BLaER1 (cell line): ENCODE results near the gene ADAMTS13.

Experiments
- H3K27ac ChIP-seq: shearing (Covaris generic); formaldehyde crosslinking; 2 replicates; pipeline ENCODE4 v1.8.1; 2022
- H3K27me3 ChIP-seq: shearing (Covaris generic); formaldehyde crosslinking; 2 replicates; pipeline ENCODE4 v1.8.1; 2022
- H3K36me3 ChIP-seq: shearing (Covaris generic); formaldehyde crosslinking; 2 replicates; pipeline ENCODE4 v1.8.1; 2022
- H3K4me1 ChIP-seq: shearing (Covaris generic); formaldehyde crosslinking; 2 replicates; pipeline ENCODE4 v1.8.1; 2022
- H3K4me2 ChIP-seq: shearing (Covaris generic); formaldehyde crosslinking; 2 replicates; pipeline ENCODE4 v1.8.1; 2022
- H3K4me3 ChIP-seq: shearing (Covaris generic); formaldehyde crosslinking; 2 replicates; pipeline ENCODE4 v1.8.1; 2022
- H3K9ac ChIP-seq: shearing (Covaris generic); formaldehyde crosslinking; 2 replicates; pipeline ENCODE4 v1.8.1; 2022
- H3K9me3 ChIP-seq: shearing (Covaris generic); formaldehyde crosslinking; 2 replicates; pipeline ENCODE4 v1.8.1; 2022
- H4K20me1 ChIP-seq: shearing (Covaris generic); formaldehyde crosslinking; 2 replicates; pipeline ENCODE4 v1.8.1; 2022
- Cebpa-rat ChIP-seq: shearing (Covaris generic); IDR thresholded peaks from 2 replicates; pipeline ENCODE4 v1.8.1; 2022

Gene ADAMTS13

DNA sequence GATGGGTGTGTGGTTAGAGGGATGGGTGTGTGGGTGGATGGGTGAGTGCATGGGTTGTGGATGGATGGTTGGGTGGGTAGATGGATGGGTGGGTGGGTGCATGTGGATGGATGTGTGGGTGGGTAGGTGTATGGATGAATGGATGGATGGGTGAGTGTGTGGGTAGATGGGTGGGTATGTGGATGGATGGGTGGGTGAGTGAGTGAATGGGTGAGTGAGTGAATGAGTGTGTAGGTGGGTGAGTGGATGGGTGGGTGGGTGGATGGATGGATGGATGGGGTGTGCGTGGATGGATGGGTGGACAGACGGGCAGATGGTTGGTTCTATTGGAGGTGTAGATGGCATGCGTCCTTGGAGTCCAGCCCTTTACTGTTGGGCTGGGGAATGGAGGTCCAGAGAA lies 28.8 kb upstream of the ADAMTS13 start:
- Histone ChIP-seq H3K9me3 (peaks cover 5% of the 10 kb centered on the region; the same call in 1 of the 2 replicates), H3K27ac (no peak overlapping the region), H3K4me2 (no peak overlapping the region), H3K9ac (no peak overlapping the region), H3K36me3 (no peaks in the 10 kb centered on the region), H3K27me3 (no peaks in the 10 kb centered on the region), H3K4me1 (peaks cover 17% of the 10 kb centered on the region; the same call in 1 of the 2 replicates), H4K20me1 (no peaks in the 10 kb centered on the region), H3K4me3 (no peak overlapping the region)
- TF ChIP-seq Cebpa-rat: no peak

GRCh38 chr9:133394687-133395271 lies 27.4 kb upstream of the ADAMTS13 start:
- peaks cover 5% of the 10 kb centered on the region; the same call in 1 of the 2 replicates for H3K9me3 ChIP-seq
- TF ChIP-seq Cebpa-rat: no peak

GRCh38 chr9:133396952-133397351 lies 25.2 kb upstream of the ADAMTS13 start:
- peaks cover 18% of the 10 kb centered on the region for H3K36me3 ChIP-seq
- peaks cover 17% of the 10 kb centered on the region; the same call in 1 of the 2 replicates for H3K4me1 ChIP-seq
- H3K27ac ChIP-seq: no peak overlapping the region
- no peaks in the 10 kb centered on the region; the same call in 1 of the 2 replicates for H3K9me3 ChIP-seq
- no peak overlapping the region for H3K4me3 ChIP-seq
- no peak overlapping the region for H3K9ac ChIP-seq
- 0 out of 2 replicates have a peak, but pooled peaks cover 7% of the 10 kb centered on the region for H4K20me1 ChIP-seq
- H3K4me2 ChIP-seq: no peak overlapping the region
- no peaks in the 10 kb centered on the region for H3K27me3 ChIP-seq
- no peak for TF ChIP-seq Cebpa-rat

More at GRCh38 chr9:133394687-133395271, 27.4 kb upstream of the ADAMTS13 start:
- Histone ChIP-seq H3K9ac (no peak overlapping the region), H3K36me3 (no peaks in the 10 kb centered on the region; the same call in 1 of the 2 replicates), H3K27me3 (no peaks in the 10 kb centered on the region), H3K4me1 (peaks cover 17% of the 10 kb centered on the region; the same call in 1 of the 2 replicates), H3K27ac (no peak overlapping the region), H4K20me1 (no peaks in the 10 kb centered on the region), H3K4me3 (no peak overlapping the region), H3K4me2 (no peak overlapping the region)

DNA sequence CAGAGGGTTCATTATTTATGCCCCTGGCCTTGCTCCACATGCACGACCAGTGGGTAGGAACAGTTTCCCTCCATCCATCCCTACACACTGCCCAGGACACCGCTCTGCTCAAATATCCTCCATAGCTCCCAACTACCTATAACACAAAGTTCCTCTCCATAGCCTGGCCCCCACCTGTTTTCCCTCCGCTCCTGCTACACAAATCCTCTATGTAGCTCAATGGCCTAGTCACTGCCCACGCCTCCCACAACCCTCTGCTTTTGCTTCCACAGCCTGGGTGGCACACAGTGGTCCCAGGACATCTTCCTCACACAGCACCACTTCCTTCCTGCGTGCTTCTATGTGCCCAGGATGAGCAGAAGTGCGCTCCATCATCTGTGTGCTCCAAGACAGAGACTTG lies 24.8 kb upstream of the ADAMTS13 start:
- peaks cover 11% of the 10 kb centered on the region; the same call in 1 of the 2 replicates for H4K20me1 ChIP-seq
- peaks cover 17% of the 10 kb centered on the region; the same call in 1 of the 2 replicates for H3K4me1 ChIP-seq
- peaks cover 22% of the 10 kb centered on the region for H3K36me3 ChIP-seq
- no peak overlapping the region for H3K9ac ChIP-seq
- no peaks in the 10 kb centered on the region for H3K9me3 ChIP-seq
- H3K4me3 ChIP-seq: no peak overlapping the region
- no peak for TF ChIP-seq Cebpa-rat
- no peaks in the 10 kb centered on the region for H3K27me3 ChIP-seq
- H3K27ac ChIP-seq: no peak overlapping the region
- no peak overlapping the region for H3K4me2 ChIP-seq

DNA sequence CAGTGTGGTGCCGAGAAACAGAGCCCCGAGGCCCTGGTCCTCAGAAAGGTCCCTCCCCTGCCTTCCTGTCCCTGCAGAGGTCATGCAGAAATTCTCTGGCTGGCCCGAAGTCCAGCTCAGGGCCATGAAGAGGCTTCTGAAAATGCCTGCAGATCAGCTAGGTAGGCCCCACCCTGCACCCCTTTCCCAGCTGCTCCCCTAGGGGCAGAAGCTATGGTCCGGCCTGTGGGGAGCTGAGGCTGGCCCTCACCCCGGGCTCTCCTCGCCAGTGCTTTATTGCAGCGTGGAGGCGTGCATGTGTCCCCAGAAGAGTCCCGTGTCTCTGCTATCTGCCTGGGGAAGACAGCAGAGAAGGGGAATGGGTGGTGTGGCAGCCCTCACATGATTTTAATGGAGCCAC lies 24.3 kb upstream of the ADAMTS13 start:
- peaks cover 17% of the 10 kb centered on the region; the same call in 1 of the 2 replicates for H3K4me1 ChIP-seq
- H3K9me3 ChIP-seq: no peaks in the 10 kb centered on the region
- TF ChIP-seq Cebpa-rat: no peak
- H4K20me1 ChIP-seq: peaks cover 16% of the 10 kb centered on the region; the same call in 1 of the 2 replicates
- H3K36me3 ChIP-seq: peaks cover 28% of the 10 kb centered on the region
- H3K4me2 ChIP-seq: no peak overlapping the region
- no peak overlapping the region for H3K4me3 ChIP-seq
- H3K27me3 ChIP-seq: no peaks in the 10 kb centered on the region
- H3K9ac ChIP-seq: no peak overlapping the region
- no peak overlapping the region for H3K27ac ChIP-seq

DNA sequence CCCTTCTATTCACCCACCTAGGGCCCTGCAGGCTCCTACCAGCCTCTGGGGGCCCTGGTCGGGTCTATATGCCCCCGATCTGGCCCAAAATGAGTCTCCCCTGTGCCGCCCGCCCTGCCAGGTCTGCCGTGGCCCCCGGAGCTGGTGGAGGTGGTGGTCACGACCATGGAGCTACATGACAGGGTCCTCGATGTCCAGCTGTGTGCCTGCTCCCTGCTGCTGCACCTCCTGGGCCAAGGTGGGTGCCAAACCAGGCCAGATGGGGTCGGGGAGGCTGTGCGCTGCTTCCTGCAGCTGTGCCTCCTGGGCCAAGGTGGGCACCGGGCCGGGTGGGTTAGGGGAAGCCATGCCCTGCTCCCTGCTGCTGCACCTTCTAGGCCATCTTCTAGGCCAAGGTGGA lies 21.9 kb upstream of the ADAMTS13 start:
- H4K20me1 ChIP-seq: peaks cover 40% of the 10 kb centered on the region
- TF ChIP-seq Cebpa-rat: no peak
- peaks cover 52% of the 10 kb centered on the region for H3K36me3 ChIP-seq
- H3K4me2 ChIP-seq: no peak overlapping the region
- H3K9ac ChIP-seq: no peak overlapping the region
- H3K4me3 ChIP-seq: no peak overlapping the region
- H3K4me1 ChIP-seq: peaks cover 17% of the 10 kb centered on the region; the same call in 1 of the 2 replicates
- no peaks in the 10 kb centered on the region for H3K9me3 ChIP-seq
- no peak overlapping the region for H3K27ac ChIP-seq
- no peaks in the 10 kb centered on the region for H3K27me3 ChIP-seq

DNA sequence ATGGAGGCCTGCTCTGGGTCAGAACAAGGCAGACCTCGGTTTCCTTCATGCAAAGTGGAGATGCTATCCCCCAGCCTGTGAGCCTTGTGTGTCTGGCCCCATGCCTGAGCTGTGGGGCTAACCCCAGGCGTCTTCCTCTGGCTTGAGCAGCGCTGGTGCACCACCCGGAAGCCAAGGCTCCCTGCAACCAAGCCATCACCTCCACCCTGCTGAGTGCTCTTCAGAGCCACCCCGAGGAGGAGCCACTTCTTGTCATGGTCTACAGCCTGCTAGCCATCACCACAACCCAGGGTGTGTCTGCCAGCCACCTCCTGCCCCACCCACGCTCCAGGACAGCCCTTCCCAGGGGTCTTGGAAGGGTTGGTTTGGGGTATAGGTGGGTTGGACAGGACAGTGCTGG lies 20.6 kb upstream of the ADAMTS13 start:
- H3K36me3 ChIP-seq: peaks cover 65% of the 10 kb centered on the region

GRCh38 chr9:133402689-133403088 lies 19.5 kb upstream of the ADAMTS13 start:
- Histone ChIP-seq H3K9me3 (no peaks in the 10 kb centered on the region), H3K9ac (no peak overlapping the region), H3K27me3 (no peaks in the 10 kb centered on the region), H3K36me3 (peaks cover 76% of the 10 kb centered on the region), H3K4me3 (no peak overlapping the region), H3K4me2 (no peak overlapping the region), H3K4me1 (peaks cover 2% of the 10 kb centered on the region; the same call in 1 of the 2 replicates), H4K20me1 (peaks cover 63% of the 10 kb centered on the region), H3K27ac (no peak overlapping the region)
- no peak for TF ChIP-seq Cebpa-rat

More for the DNA sequence above, 20.6 kb upstream of the ADAMTS13 start:
- Histone ChIP-seq H3K27ac (no peak overlapping the region), H3K4me3 (no peak overlapping the region), H3K4me2 (no peak overlapping the region), H3K4me1 (peaks cover 13% of the 10 kb centered on the region; the same call in 1 of the 2 replicates), H4K20me1 (peaks cover 52% of the 10 kb centered on the region), H3K27me3 (no peaks in the 10 kb centered on the region), H3K9ac (no peak overlapping the region), H3K9me3 (no peaks in the 10 kb centered on the region)
- no peak for TF ChIP-seq Cebpa-rat

DNA sequence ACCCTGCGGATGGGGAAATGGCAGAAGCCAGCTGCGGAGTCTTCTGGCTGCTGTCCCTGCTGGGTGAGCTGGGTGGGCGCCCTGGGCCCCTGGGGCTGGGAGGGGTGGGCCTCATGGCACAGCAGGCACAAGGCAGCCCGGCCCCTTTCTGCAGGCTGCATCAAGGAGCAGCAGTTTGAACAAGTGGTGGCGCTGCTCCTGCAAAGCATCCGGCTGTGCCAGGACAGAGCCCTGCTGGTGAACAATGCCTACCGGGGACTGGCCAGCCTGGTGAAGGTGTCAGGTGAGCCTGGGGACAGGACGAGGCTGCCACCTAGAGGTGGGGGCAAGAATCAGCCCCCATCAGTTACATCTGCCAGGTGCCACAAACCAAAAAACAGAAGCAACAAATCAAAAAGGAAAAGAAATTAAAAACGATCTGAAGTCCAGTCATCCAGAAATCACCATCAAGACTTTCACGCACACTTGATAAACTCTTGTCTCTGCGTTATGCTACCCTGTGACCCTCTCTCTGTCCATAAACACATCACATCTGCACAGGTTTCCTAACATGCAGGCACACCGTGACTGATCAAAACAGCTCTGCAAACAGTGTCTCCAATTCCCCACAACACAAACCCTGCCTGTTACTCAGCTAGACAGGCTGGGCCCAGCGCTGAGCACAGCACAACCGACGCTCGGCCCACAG lies 18.3 kb upstream of the ADAMTS13 start:
- no peak overlapping the region for H3K9ac ChIP-seq

DNA sequence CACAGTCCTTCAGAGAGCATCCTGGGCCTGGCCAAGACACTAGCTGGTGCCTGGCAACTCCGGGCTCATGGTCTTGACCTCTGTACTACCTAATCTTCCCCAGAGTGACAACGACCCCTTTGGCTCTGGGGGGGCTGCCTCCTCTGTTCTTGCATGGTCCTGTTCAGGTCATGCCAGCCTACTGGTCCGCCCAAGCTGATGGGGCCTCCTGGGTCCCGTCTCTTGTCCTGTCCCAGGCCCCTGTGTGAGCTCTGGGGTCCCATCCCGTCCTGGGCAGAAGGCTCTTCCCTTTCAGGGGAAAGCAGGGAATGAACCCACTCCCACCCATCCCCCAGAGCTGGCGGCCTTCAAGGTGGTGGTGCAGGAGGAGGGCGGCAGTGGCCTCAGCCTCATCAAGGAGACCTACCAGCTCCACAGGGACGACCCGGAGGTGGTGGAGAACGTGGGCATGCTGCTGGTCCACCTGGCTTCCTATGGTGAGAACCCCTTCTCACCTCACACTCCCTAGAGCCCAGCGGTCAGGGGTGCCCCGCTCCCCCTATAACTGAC lies 17.6 kb upstream of the ADAMTS13 start:
- TF ChIP-seq Cebpa-rat: no peak
- peaks cover 94% of the 10 kb centered on the region for H3K36me3 ChIP-seq

More for the DNA sequence above, 18.3 kb upstream of the ADAMTS13 start:
- H3K4me1 ChIP-seq: no peaks in the 10 kb centered on the region
- H4K20me1 ChIP-seq: peaks cover 67% of the 10 kb centered on the region
- H3K27me3 ChIP-seq: no peaks in the 10 kb centered on the region
- no peaks in the 10 kb centered on the region for H3K9me3 ChIP-seq
- no peak overlapping the region for H3K27ac ChIP-seq
- H3K4me2 ChIP-seq: no peak overlapping the region
- peaks cover 88% of the 10 kb centered on the region for H3K36me3 ChIP-seq
- TF ChIP-seq Cebpa-rat: no peak
- no peak overlapping the region for H3K4me3 ChIP-seq

More for the DNA sequence above, 17.6 kb upstream of the ADAMTS13 start:
- H3K9me3 ChIP-seq: no peaks in the 10 kb centered on the region
- H3K9ac ChIP-seq: no peak overlapping the region
- no peaks in the 10 kb centered on the region for H3K27me3 ChIP-seq
- no peak overlapping the region for H3K4me2 ChIP-seq
- H3K4me3 ChIP-seq: no peak overlapping the region
- peaks cover 71% of the 10 kb centered on the region for H4K20me1 ChIP-seq
- H3K4me1 ChIP-seq: no peaks in the 10 kb centered on the region
- H3K27ac ChIP-seq: no peak overlapping the region
